Measurements from ENCODE around the gene METTL21C.

DNA sequence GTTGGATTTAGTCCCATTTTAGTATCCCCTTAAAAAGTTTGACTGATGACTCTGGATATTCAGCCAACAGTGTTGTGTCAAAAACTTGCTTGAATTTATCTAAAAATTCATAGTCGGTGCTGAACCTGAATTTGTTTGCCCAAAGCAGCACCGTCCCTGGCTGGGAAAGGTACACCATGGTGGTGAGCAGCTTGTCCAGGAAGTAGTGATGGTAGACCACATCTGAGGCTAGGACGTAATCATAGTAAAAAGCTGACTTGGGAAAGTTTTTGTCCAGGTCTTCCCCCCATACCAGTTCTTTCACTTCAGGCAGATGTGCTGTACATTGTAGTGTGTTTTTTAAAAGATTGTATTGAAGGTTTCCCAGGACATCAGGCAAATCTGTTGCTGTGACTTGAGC, 8.8 kb downstream of the METTL21C start:
- no peak for TF ChIP-seq POLR2AphosphoS5 (IDR thresholded peaks at IDR 0.05; ENCODE audit: low read depth, low read length)
- TF ChIP-seq, protein P1, sequence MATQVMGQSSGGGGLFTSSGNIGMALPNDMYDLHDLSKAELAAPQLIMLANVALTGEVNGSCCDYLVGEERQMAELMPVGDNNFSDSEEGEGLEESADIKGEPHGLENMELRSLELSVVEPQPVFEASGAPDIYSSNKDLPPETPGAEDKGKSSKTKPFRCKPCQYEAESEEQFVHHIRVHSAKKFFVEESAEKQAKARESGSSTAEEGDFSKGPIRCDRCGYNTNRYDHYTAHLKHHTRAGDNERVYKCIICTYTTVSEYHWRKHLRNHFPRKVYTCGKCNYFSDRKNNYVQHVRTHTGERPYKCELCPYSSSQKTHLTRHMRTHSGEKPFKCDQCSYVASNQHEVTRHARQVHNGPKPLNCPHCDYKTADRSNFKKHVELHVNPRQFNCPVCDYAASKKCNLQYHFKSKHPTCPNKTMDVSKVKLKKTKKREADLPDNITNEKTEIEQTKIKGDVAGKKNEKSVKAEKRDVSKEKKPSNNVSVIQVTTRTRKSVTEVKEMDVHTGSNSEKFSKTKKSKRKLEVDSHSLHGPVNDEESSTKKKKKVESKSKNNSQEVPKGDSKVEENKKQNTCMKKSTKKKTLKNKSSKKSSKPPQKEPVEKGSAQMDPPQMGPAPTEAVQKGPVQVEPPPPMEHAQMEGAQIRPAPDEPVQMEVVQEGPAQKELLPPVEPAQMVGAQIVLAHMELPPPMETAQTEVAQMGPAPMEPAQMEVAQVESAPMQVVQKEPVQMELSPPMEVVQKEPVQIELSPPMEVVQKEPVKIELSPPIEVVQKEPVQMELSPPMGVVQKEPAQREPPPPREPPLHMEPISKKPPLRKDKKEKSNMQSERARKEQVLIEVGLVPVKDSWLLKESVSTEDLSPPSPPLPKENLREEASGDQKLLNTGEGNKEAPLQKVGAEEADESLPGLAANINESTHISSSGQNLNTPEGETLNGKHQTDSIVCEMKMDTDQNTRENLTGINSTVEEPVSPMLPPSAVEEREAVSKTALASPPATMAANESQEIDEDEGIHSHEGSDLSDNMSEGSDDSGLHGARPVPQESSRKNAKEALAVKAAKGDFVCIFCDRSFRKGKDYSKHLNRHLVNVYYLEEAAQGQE (IDR thresholded peaks at IDR 0.05; ENCODE audit: insufficient read depth in 1 of 2, low read depth in 2 of 2, low read length in 2 of 2) = no peak
- no peak for TF ChIP-seq SIN3A (IDR thresholded peaks at IDR 0.05; ENCODE audit: borderline replicate concordance, insufficient read depth, low read length)
- TF ChIP-seq TAF1 (IDR thresholded peaks at IDR 0.05; ENCODE audit: borderline replicate concordance, insufficient read depth, low read length) = no peak

Measured in PFSK-1 (cell line).